GM21737 (cell line): Measurements from ENCODE around the gene EMX2.

Experiments used
- ATAC-seq: cut with Tn5 transposase; IDR thresholded peaks from one replicate; pipeline ENCODE4 v1.9.1; 2021; ENCODE audit warnings: mild to moderate bottlenecking, moderate library complexity; ENCODE audit not compliant: unreplicated experiment

Gene EMX2

DNA sequence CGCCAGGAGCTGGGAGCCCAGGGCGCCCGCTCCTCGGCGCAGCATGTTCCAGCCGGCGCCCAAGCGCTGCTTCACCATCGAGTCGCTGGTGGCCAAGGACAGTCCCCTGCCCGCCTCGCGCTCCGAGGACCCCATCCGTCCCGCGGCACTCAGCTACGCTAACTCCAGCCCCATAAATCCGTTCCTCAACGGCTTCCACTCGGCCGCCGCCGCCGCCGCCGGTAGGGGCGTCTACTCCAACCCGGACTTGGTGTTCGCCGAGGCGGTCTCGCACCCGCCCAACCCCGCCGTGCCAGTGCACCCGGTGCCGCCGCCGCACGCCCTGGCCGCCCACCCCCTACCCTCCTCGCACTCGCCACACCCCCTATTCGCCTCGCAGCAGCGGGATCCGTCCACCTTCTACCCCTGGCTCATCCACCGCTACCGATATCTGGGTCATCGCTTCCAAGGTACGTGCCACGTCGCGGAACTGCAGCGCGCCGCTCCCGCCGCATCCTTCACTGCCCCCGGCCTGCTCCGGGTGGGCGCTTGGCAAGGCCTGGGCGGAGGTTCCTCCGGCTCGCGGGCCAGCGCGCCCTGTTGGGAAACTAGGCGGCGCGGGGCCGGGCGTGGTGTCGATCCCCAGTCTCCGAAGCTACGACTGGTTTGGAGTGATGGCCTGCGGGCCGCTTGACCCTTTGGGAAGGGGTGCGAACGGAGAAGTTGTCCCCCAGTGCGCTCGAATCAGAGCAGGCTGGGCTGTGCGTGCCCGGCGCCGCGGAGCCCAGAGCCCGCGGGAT is 868 bp downstream of the EMX2 start:
- no peak for ATAC-seq

- ATAC-seq, result no peak
Measured at GRCh38 chr10:117544004-117544701, 1.6 kb downstream of the EMX2 start.

- ATAC-seq, result no peak
Measured at GRCh38 chr10:117544711-117545140, 2.2 kb downstream of the EMX2 start.

- ATAC-seq, result no peak
Measured at GRCh38 chr10:117545141-117546019, 2.8 kb downstream of the EMX2 start.

DNA sequence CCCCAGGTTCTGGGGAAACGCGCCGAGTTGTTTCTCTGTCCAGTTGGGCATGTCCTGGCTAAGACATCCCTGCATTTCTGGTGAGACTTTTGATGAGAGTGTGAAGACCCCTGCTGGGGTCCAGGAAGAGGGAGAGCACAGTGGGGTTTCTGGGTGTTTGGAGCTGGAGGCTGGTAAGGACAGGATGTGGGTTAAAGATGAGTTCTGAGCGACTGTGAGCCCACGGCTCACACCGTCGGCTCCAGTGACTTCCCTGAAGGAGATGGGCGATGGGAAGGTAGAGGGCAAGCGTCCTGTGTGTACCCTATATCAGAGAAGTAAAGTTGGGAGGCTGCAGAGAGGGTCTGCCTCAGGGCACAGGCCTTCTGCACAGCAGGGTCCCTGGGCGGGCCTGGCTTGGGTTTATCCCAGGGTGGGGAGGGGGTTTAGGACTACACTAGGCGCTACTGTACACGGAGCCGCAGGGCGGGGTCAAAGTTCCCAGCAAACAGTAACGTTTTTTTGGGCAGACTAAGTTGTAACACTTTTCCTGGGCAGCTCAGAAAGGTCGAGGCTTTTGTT is 3.6 kb downstream of the EMX2 start:
- no peak for ATAC-seq

GRCh38 chr10:117546581-117547015 is 4.1 kb downstream of the EMX2 start:
- ATAC-seq, result no peak

GRCh38 chr10:117547016-117547715 is 4.6 kb downstream of the EMX2 start:
- ATAC-seq, result no peak

DNA sequence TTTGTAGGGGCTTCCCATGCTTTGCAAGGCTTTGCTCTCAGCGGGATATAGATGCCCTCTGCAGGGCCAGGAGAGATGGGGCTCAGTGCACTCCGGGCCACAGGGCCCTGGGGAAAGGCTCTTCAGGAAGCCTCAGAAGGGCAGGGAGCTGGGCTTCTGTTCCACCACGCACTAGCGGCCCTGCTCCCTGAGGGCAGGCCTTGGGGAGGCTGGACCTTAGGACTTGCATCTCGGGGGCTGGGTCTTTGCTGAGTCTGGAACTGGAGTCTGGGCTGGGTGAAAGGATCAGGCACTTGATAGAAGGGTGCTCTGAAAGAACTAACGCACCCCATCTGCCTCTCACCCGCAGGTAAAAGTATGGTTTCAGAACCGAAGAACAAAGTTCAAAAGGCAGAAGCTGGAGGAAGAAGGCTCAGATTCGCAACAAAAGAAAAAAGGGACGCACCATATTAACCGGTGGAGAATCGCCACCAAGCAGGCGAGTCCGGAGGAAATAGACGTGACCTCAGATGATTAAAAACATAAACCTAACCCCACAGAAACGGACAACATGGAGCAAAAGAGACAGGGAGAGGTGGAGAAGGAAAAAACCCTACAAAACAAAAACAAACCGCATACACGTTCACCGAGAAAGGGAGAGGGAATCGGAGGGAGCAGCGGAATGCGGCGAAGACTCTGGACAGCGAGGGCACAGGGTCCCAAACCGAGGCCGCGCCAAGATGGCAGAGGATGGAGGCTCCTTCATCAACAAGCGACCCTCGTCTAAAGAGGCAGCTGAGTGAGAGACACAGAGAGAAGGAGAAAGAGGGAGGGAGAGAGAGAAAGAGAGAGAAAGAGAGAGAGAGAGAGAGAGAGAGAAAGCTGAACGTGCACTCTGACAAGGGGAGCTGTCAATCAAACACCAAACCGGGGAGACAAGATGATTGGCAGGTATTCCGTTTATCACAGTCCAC is 5.4 kb downstream of the EMX2 start:
- no peak for ATAC-seq

GRCh38 chr10:117549100-117549585 is 6.6 kb downstream of the EMX2 start:
- no peak for ATAC-seq

DNA sequence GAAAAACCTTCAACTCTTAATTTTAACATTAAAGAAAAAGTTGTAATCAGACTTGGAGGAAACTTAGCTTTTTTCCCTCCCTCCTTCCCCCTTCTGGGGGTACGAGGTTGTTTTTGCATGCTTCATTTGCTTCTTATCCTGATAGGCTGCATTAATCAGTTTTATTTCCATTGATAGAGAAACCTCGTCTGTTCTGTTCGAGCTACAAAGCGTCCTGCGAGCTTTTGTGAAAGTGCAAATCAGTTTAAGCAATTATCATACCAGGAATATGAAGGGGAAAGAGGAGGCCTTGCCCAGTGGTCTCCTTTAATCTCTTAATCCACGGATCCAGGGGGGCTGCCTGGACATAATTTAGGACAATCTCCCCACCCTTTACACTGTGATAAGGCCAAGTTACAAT is 7.5 kb downstream of the EMX2 start:
- no peak for ATAC-seq

GRCh38 chr10:117550599-117551329 is 8.2 kb downstream of the EMX2 start:
- ATAC-seq, result no peak

GRCh38 chr10:117551330-117552155 is 9.0 kb downstream of the EMX2 start:
- no peak for ATAC-seq

- ATAC-seq, result no peak
Measured at GRCh38 chr10:117552156-117552631, 9.6 kb downstream of the EMX2 start.

- ATAC-seq, result no peak
Measured at GRCh38 chr10:117552701-117553141, 10.2 kb downstream of the EMX2 start.

GRCh38 chr10:117553142-117553814 is 10.7 kb downstream of the EMX2 start:
- ATAC-seq, result no peak

GRCh38 chr10:117553815-117554172 is 11.2 kb downstream of the EMX2 start:
- ATAC-seq, result no peak
